ENCODE measurements around the gene TENM4. TPM values are rescaled to one million over a fixed set of nuclear protein-coding genes. Genes with fewer than 3 reads are reported as not detected.

TENM4 gene
- total RNA-seq, 1 donor from 2014 or later, result 16.9 TPM

DNA sequence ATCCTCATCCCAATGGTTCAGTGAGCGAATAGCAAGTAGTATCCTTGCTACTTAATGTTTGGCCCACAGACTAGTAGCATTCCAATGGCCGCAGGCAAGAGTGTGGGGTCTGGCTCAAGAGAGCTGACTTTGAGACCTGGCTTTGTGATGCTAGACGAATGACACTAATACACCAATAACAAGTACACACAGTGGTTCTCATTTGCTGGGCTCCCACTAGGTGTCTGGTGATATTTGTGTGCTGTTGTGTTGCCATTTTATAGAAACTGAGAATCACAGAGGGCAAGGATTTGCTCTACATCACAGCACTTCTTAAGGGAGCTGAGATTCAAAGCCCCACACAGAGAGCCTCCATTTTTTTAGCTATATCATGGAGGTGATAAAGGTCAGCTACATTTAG lies 351.2 kb downstream of the TENM4 start:
- DNase-seq (ENCODE audit: low spot score), result no peak

DNA sequence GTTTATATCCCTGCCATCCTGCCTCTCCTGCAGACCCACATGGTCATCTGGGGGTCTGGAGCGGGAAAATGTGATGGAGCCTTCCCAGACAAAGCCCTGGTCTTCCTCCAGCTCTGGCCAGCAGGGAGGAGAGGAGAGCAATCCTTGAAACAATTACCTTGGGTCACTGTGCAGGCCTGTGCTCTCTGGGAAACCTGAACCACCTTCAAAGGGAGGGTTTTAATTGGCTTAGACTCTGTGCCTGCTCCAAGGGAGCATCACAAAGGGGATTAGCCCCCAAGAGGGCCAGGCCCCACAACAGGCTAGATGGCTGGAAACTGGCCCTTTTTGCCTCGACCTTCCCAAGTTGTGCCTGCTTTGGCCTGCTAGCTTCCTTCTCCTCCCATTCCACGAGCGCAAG lies 351.9 kb downstream of the TENM4 start:
- DNase-seq (ENCODE audit: low spot score), result no peak

DNA sequence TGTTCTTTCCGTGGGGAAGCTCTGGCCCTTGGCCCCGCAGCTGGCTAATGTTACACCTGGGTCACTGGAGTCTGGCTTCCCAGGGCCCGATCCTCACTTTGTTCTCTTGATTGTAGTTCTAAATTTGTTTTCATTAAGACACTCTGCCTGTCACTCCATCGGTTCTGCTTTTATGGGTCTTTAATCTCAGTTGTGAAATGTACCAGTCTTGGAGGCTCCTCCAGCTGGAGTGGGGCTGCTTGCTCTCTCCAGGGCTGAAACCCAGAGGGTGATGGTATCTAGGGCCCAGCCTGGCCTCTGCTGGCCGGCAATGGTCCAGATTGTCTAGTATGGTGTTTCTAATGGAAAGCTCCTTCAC lies 352.9 kb downstream of the TENM4 start:
- DNase-seq (ENCODE audit: low spot score), result peak; percentile 58

DNA sequence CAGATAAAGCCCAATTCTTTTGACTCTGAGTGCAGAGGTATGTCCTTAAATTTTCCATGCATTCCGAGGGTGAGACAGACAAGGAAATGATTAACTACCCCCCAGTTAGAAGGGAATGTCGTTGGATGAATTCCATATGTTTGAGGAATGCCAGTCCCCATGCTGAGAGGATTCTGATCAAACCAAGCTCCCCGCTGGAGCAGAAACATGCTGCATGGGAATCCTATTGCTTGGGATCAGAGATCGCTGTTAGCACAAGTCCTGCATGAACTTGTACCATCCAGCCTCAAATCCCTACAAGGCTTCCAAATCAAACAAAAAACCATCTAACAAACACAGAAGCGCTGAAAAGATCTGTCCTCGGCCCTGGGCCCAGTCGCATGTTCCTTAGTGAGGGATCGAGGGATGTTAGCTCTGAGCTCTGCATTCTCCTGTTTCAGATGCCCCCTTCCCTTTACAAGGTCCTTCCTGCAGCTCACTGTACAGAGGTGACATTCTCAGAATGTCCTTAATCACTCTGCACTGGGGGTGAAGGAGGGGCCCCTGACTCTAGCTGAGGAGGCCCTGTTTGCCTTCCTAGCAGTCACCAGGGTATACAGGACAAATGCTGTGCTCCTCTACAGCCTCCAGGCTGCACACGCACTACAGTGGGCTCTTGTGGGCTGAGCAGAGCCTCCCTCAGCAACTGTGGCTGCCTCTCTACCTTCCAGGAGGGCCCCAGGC lies 353.4 kb downstream of the TENM4 start:
- DNase-seq (ENCODE audit: low spot score), result peak; percentile 78

DNA sequence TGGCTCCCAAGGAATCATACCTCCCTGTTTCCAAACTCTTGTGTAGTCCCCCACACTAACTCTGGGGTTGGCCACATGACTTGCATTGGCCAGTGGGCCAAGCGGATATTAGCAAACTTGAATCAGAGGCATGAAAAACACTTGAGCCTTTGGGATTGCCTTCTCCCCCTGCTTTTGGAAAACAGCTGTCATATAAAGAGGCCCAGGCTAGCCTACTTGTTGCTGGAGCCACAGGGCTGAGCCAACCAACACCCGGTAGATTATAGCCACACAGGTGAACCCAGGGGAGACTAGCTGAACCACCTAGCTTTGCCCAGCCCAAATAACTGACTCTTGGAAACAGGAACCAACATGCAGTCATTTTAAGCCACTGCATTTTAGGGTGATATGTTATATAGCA lies 354.8 kb downstream of the TENM4 start:
- peak; percentile 12 for DNase-seq (ENCODE audit: low spot score)

DNA sequence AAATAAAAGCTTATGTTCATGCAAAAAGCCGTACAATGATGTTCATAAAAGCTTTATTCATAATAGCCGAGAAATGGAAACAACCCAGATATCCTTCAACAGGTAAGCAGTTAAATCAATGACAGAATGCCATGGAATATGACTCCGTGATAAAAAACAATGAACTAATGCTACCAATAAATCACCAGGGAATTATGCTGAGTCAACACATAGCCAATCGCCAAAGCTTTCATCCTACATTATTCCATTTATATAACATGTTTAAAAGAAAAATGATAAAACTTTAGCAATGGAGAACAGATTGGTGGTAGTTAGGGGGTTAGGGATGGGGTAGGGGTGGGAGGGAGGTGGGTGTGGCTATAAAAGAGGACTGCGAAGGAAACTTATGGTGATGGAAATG lies 356.4 kb downstream of the TENM4 start:
- DNase-seq (ENCODE audit: low spot score), result no peak

DNA sequence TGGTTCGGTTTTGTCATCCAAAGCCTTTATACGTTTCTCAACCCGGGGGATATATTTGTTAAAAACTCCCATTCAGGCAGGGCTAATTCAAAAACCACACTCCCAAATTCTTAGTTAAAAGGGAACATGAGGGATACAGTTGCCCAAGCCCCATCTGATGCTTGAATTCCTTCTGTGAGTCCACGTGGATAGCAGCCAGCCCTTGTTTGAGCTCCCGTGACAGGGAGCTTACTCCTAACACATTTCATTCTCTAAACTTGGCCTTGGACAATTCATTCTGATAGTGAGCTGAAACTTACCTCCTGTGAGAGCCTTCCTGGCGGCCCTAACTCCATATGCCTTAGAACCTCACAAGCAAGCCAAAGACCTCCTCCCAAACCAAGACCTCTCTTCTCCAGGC lies 357.5 kb downstream of the TENM4 start:
- no peak for DNase-seq (ENCODE audit: low spot score)

DNA sequence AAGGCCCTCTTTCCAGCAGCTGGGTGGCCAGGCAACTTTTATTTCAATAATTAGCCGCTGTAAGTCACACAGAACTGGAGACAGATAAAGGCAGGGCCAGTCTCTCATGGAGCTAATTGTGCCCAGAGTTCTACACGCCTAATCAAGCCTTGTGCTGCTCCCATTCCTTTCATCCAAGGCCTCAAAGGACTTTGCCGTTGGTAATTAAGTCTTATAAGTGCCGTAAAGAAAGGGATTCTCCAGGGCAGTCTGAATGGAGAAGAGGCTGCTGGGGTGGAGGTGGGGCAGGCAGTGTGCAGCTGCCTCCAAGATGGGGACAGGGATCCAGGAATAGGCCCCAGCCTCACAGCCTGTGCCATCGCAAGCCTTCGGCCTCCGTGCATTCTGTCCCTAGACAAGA lies 357.9 kb downstream of the TENM4 start:
- no peak for DNase-seq (ENCODE audit: low spot score)

DNA sequence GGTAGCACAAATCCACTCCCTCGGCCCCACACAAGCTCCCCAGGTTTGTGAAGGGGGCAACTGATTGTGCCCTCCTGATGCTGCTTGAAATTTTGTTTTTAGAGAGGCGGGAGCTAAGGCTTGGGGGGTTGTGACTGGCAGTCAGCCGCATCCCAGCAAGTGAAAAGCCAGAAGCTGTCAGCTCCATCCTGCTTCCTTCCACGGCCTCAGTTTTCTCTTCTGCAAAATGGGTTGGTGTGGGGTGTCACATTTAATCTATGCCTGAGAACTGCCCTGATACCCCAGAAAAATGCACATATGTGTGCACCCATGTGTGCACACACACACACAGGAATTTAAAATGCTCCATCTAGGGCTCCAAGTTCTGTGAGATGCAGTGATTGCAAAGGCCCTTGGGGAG lies 358.6 kb downstream of the TENM4 start:
- DNase-seq (ENCODE audit: low spot score), result no peak

DNA sequence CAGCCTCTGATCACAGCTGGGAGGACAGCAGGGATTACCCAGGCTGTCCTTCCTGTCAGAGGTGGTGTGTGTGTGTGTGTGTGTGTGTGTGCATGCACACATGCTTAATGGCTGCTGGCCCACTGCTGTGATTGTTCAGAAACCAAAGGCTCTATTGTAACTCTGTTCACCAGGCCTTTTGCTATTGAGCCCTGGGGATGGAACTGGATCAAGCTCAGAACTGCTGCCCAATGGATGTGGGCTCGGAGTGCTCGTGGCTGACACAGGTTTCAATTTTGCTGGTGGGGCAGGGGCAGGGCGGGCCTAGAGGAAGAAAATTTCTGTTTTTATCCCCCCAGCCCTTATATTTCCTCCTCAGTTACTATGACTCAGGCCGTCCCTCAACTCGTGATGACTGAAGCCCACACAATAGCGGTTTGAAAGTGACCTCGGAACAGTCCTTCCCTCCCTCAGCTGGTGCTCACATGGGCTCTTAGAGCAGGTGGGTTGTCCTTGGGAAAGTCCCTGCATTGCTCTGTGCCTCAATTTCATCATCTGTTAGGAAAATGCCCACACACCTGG lies 359.3 kb downstream of the TENM4 start:
- DNase-seq (ENCODE audit: low spot score), result no peak

DNA sequence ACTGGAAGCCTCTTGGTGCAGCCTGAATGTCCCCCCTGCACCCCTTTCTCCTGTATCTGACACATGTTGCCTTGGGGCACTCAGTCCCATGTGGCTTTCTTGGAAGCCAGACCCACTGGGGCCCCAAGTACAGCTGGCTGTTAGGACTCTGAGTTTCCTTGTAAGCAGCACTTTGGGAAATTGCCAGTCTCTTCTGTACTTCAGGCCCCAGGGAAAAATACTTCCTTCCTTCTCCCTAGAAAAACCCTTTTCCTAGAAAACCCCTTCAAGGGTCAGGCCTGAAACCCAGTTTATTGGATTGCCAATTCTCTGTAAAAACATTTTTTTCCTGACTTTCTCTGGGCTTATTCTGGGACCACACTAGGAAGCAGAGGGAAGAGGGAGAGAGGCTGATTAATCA lies 360.3 kb downstream of the TENM4 start:
- DNase-seq (ENCODE audit: low spot score), result peak; percentile 35

DNA sequence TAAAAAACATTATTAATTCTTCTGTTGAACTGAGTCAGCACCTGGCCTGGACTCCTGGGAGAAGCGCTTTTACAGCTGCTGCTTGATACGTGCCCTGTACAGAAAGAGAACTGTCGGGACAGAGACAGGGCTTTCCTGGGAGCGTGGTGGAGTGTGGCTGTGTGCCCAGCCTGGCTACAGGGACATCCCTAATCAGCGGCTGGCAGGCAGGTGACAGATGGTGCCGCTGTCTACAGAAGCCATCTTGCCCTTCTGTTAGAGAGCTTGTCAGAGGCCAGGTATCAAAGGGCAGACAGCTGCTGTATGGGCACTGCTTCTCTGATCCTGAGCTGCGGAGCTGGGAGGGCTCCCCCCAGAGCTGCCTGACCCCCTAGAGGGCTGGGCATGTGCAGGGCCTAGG lies 361.8 kb downstream of the TENM4 start:
- no peak for DNase-seq (ENCODE audit: low spot score)

DNA sequence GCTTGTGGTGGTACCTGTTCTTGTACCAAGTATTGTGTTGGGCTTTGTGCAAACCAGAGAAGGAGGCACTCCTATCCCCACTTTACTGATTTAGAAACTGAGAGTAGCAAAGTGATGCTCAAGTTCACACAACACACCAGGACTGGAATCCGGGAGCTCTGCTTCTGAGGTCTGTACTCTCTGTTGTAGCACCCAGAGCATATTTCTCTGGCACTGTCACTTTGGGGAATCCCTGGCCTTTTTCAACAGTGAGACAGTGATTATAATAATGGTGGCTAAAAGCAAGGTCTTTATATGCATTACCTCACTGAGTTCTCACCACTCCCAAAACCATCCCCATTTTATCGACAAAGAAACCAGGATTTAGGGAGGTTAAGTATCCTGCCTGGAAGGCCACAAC lies 362.4 kb downstream of the TENM4 start:
- DNase-seq (ENCODE audit: low spot score), result no peak

DNA sequence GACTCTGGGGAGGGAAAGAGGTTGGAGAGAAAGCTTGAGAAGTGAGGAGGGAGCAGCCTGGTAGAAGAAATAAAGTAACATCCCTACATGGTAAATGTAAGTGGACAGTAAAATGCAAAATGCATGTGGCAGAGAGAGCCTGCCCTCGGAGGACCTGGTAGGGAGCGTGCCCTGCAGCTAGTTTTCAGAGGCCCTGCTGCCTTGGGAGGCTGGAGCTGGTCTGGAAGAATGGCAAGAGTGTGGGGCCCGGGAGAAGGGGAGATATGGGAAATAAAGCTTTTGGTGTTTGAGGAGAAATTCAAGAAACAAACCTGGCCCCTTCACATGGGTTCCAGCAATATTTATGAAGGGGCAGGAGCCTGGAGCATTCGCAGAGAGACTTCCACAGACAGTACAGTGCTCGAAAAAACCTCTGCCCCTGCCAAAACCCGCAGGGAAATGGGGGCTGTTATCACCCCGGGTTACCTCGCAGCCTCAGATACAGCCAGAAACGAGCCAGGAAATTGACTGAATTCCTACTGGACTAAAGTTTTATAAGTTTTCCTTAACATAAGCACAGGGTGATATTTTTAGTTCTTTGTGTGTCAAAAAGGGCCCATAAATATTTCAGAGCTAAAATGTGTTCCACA lies 363.0 kb downstream of the TENM4 start:
- DNase-seq (ENCODE audit: low spot score), result peak; percentile 63

DNA sequence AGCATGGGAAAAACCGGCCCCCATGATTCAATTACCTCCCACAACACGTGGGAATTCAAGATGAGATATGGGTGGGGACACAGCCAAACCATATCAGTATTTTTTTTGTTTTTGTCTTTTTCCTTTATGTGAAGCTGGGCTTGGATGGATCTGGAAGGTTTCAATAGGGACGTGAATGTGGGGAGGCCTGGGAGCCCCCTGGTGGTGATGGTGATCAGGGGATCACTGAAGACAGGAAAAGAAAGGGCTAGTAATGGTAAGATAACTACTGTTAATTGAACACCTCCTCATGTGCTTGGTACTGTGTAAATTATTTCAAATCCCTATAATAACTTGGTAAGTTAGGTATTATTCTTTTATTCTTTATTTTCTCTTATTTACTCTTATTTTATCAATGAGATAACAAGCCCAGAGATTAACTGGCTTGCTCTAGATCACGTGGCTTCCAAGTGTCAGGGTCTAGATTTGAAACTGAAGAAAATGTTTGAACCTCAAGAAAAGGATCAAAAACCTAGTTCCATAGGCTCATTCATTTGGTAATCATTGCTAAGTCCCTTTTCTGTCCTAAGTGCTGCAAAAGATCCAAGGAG lies 364.2 kb downstream of the TENM4 start:
- no peak for DNase-seq (ENCODE audit: low spot score)

DNA sequence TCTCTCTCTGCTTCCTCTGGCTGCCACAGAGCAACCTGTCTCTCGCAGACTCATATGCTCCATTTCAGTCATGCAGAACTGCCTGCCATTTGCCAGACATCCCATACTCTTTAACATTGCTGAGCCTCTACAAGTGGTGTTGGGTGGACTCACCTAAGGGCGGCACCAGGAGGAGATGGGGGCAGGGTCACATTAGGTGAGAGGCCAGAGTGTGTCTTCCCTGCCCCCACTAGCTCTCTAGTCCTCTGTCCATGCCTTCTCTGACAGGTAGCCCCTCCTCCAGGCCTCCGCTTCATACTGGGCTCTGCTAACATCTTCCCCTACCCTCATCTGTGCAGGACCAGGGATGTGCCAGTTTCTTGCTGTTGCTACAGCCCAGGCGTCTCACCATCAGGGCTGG lies 366.3 kb downstream of the TENM4 start:
- DNase-seq (ENCODE audit: low spot score), result no peak

DNA sequence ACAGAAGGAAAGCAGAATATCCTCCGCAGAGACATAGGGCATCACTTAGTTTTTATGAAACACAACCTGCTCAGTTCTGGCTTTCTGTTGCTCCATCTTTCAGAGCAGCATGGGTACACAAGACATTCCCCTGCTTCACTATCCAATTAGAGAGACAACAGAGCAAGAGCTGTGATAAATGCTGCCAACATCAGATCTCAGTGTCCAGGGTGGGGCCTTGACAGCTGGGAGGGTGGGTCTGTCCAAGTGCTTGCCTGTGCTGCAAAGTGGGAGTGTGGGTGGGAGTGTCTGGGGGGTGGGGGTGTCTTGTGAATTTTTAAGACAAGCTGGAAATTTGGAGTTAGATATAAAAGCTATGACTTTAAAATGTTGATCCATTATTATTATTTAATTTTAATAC lies 369.6 kb downstream of the TENM4 start:
- DNase-seq (ENCODE audit: low spot score), result no peak

DNA sequence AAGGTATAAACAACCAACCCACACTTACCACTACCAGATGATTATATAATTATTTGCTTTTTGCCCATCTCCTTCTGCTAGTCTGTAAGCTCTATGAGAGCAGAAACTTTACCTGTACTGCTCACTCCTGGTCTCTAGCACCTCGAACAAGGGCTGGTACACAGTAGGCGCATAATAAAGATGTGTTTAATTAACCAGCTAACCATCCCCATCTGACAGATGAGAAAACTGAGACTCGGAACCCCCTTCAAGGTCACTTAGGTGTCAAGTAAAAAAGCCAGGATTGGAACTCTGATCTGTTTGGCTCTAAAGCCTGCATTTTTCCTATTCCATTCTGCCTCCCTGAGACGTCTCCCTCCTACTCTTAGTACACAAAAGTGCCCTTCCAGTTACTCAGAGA lies 370.3 kb downstream of the TENM4 start:
- no peak for DNase-seq (ENCODE audit: low spot score)

DNA sequence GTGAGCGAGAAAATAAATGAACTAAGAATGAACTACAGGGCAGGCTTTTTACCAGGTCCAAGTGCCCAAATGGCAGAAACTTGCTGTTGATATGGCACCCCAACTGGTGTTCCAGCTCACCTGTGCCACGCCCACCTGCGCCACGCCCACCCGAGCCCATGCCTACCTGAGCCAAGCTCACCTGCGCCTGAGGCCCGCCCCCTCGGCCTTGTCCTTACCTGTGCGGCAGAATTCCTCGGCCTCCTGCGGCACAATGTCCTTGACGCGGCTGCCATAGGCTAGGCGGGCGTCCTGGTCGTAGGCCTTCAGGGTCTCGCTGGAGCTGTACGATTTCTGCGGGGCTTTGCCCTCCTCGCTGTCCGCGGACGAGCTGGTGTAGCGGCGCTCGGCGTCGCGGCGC lies 371.3 kb downstream of the TENM4 start:
- no peak for DNase-seq (ENCODE audit: low spot score)

DNA sequence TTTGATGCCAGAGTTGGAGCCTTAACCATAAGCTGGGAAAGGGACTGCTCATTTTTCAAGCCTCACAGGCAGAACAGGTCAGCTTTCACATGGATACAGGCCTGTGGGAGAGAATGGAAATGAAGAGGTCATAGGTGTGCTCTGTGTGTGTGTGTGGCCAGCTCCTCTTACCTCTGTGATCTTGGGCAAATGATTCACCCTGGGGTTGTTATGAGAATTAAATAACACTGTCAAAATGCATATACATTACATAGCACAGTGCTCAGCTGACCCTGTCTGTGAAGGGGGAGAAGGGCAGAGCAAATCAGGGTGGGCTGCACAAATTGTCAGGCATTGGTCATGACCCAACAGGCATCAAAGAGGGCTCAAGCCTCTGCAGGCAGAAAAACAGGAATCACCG lies 372.5 kb downstream of the TENM4 start:
- DNase-seq (ENCODE audit: low spot score), result no peak

DNA sequence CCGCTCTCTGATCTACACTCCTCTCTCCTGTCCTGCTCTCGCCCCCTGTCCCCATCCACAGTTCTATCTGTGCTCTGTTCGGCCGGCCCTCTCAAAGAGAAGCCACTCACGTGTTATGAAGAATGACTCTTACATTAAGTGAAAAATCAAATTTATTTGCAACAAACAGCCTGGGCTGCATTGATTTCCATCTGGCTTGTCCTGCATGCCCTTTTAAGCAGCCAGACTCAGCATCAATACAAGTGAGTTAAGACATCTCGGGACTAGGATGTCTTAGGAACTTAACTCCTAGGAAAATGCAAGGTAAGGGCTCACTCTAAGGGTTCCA lies 373.5 kb downstream of the TENM4 start:
- DNase-seq (ENCODE audit: low spot score), result no peak

DNA sequence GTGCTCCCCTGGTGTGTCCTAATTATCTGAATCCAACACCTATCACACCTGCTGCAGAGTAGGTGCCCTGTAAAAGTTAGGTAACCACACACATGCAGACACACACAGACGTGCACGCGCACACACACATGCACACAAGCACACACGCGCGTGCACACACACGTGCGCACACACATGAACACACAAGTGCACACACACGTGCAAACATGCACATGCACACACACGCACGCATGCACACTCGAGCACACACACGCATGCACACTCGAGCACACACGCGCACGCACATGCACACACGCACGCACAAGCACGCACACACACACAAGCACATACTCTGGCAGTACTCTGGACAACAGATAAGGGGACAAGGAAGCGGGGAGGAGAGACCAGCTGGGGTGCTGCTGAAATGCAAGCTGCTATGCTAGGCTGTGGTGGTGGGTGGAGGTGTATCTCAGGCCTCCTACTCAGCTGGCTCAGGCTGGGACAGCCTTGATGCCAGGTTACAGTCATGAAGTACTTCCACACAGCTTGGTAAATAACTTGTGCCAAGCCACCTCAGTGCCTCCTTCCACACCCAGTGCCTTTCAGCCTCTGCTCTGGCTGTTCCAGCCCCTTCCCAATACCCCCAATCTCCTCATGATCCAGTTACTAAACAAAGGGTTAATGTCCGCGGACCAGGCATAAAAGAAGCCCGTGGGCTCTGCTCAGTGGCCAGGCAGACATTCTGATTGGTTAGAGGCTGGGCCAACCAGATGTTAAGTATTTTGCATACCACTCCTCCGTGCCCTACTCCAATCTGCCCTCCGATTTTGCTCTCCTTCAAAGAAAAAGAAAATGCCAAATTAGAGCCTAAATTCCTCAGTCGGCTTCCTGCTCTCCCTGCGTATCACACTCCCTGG lies 374.1 kb downstream of the TENM4 start:
- peak; percentile 55 for DNase-seq (ENCODE audit: low spot score)

All from umbilical cord (tissue), 2 donors.